NCI-H510A (cell line): ENCODE measurements around the gene SURF1.

Experiments used
- DNase-seq: peaks from one replicate; lab custom pipeline; 2025; lab: John Stamatoyannopoulos, UW

The SURF1 gene

GRCh38 chr9:133361507-133362092 lies 5.3 kb upstream of the SURF1 start:
- no peak for DNase-seq

- DNase-seq = no peak
These were observed 4.4 kb upstream of the SURF1 start for GRCh38 chr9:133360400-133361393.

GRCh38 chr9:133359399-133360175 lies 3.3 kb upstream of the SURF1 start:
- no peak for DNase-seq

- no peak for DNase-seq
These were observed 1.4 kb upstream of the SURF1 start for GRCh38 chr9:133357656-133358055.

- no peak for DNase-seq
These were observed 368 bp downstream of the SURF1 start for GRCh38 chr9:133355881-133356357.

- DNase-seq = no peak
These were observed 1.5 kb downstream of the SURF1 start for GRCh38 chr9:133354766-133355165.

GRCh38 chr9:133353548-133353947 lies 2.7 kb downstream of the SURF1 start:
- DNase-seq = no peak

GRCh38 chr9:133352635-133353340 lies 3.5 kb downstream of the SURF1 start:
- DNase-seq = no peak

- no peak for DNase-seq
These were observed 4.2 kb downstream of the SURF1 start for GRCh38 chr9:133351908-133352634.

GRCh38 chr9:133351526-133351907 lies 4.8 kb downstream of the SURF1 start:
- no peak for DNase-seq

- DNase-seq = no peak
These were observed 6.2 kb downstream of the SURF1 start for GRCh38 chr9:133349965-133350616.

- no peak for DNase-seq
These were observed 7.3 kb downstream of the SURF1 start for GRCh38 chr9:133348718-133349573.

GRCh38 chr9:133347985-133348717 lies 8.1 kb downstream of the SURF1 start, which contains the start of the genes MED22 and RPL7A:
Gene MED22, minus strand, starts transcription at chr9:133348131. Its CDS starts 1,469 bp downstream, at chr9:133346662.
Gene RPL7A, plus strand, starts transcription at chr9:133348218. Its CDS starts 26 bp downstream, at chr9:133348244.
- peak; percentile 85 for DNase-seq

- no peak for DNase-seq
These were observed 8.7 kb downstream of the SURF1 start for GRCh38 chr9:133347515-133347984.

- DNase-seq = no peak
These were observed 10.1 kb downstream of the SURF1 start for GRCh38 chr9:133346021-133346785.

- no peak for DNase-seq
These were observed 10.7 kb downstream of the SURF1 start for GRCh38 chr9:133345596-133345995.

GRCh38 chr9:133344979-133345378 lies 11.3 kb downstream of the SURF1 start:
- DNase-seq = no peak

GRCh38 chr9:133344071-133344470 lies 12.2 kb downstream of the SURF1 start:
- DNase-seq = no peak
